KMS-11 (cell line): ENCODE measurements around the gene EPS8L3.
"Not testable (repeated sequence)": the region's sequence is repeated elsewhere in the genome, so short reads cannot be mapped to it uniquely, and the experiment has no call there.

Experiments
- H2AFZ ChIP-seq: fragments of 200-600 bp; sonication (generic); 2 replicates; pipeline ENCODE4 v1.6.1; 2016; ENCODE audit warnings: antibody characterized with exemption, mixed run types, low read depth
- H3K27ac ChIP-seq: fragments of 200-600 bp; sonication (generic); 2 replicates; pipeline ENCODE4 v1.6.1; 2016; ENCODE audit warnings: mild to moderate bottlenecking, mixed run types
- H3K27me3 ChIP-seq: fragments of 200-600 bp; sonication (generic); 2 replicates; pipeline ENCODE4 v1.6.1; 2017; ENCODE audit warnings: mild to moderate bottlenecking, low read depth, mixed run types, moderate library complexity; ENCODE audit not compliant: insufficient read depth
- H3K36me3 ChIP-seq: fragments of 200-600 bp; sonication (generic); 2 replicates; pipeline ENCODE4 v1.6.1; 2017; ENCODE audit warnings: mild to moderate bottlenecking, mixed run types; ENCODE audit not compliant: insufficient read depth
- H3K4me1 ChIP-seq: fragments of 200-600 bp; sonication (generic); 2 replicates; pipeline ENCODE4 v1.6.1; 2016; ENCODE audit warnings: mild to moderate bottlenecking, low read depth, mixed run types; ENCODE audit not compliant: poor library complexity, severe bottlenecking
- H3K4me2 ChIP-seq: fragments of 200-600 bp; sonication (generic); 2 replicates; pipeline ENCODE4 v1.7.0; 2016; ENCODE audit warnings: mild to moderate bottlenecking, mixed run types
- H3K4me3 ChIP-seq: fragments of 200-600 bp; sonication (generic); IDR thresholded peaks from 2 replicates; pipeline ENCODE4 v1.6.1; 2017; ENCODE audit warnings: low read depth, low read length, mixed read lengths; ENCODE audit not compliant: insufficient read depth
- H3K79me2 ChIP-seq: fragments of 200-600 bp; sonication (generic); 2 replicates; pipeline ENCODE4 v1.6.1; 2016; ENCODE audit warnings: low read depth, mixed run types; ENCODE audit not compliant: insufficient read depth
- H3K9ac ChIP-seq: fragments of 200-600 bp; sonication (generic); 2 replicates; pipeline ENCODE4 v1.6.1; 2016; ENCODE audit warnings: mild to moderate bottlenecking, mixed run types
- H4K20me1 ChIP-seq: fragments of 200-600 bp; sonication (generic); 2 replicates; pipeline ENCODE4 v1.6.1; 2016; ENCODE audit warnings: mild to moderate bottlenecking, mixed run types; ENCODE audit not compliant: insufficient read depth
- TF ChIP-seq, protein P1 (sequence below): fragments of 200-600 bp; sonication (generic); conservative IDR thresholded peaks from 2 replicates; pipeline ENCODE4 v1.6.1; 2017; ENCODE audit warnings: low read depth, mild to moderate bottlenecking, antibody characterized with exemption, low read length, moderate library complexity, mixed read lengths

Gene EPS8L3

GRCh38 chr1:109714661-109715372, 48.9 kb downstream of the EPS8L3 start:
- H2AFZ ChIP-seq, result no peak overlapping the region
- TF ChIP-seq, protein P1, sequence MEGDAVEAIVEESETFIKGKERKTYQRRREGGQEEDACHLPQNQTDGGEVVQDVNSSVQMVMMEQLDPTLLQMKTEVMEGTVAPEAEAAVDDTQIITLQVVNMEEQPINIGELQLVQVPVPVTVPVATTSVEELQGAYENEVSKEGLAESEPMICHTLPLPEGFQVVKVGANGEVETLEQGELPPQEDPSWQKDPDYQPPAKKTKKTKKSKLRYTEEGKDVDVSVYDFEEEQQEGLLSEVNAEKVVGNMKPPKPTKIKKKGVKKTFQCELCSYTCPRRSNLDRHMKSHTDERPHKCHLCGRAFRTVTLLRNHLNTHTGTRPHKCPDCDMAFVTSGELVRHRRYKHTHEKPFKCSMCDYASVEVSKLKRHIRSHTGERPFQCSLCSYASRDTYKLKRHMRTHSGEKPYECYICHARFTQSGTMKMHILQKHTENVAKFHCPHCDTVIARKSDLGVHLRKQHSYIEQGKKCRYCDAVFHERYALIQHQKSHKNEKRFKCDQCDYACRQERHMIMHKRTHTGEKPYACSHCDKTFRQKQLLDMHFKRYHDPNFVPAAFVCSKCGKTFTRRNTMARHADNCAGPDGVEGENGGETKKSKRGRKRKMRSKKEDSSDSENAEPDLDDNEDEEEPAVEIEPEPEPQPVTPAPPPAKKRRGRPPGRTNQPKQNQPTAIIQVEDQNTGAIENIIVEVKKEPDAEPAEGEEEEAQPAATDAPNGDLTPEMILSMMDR, result no peak
- H3K27ac ChIP-seq, result no peak overlapping the region
- no peak overlapping the region for H3K4me2 ChIP-seq
- H3K4me1 ChIP-seq, result peaks cover 13% of the 10 kb centered on the region
- H3K9ac ChIP-seq, result no peak overlapping the region
- no peaks in the 10 kb centered on the region for H3K36me3 ChIP-seq
- H3K4me3 ChIP-seq, result no peak overlapping the region
- no peaks in the 10 kb centered on the region for H3K27me3 ChIP-seq
- no peaks in the 10 kb centered on the region for H3K79me2 ChIP-seq
- H4K20me1 ChIP-seq, result no peaks in the 10 kb centered on the region

GRCh38 chr1:109713636-109714035, 50.1 kb downstream of the EPS8L3 start:
- Histone ChIP-seq H3K36me3 (no peaks in the 10 kb centered on the region), H3K79me2 (no peaks in the 10 kb centered on the region), H2AFZ (no peak overlapping the region), H3K27ac (no peak overlapping the region), H3K27me3 (no peaks in the 10 kb centered on the region), H3K4me1 (peaks cover 1% of the 10 kb centered on the region), H3K4me3 (no peak overlapping the region), H4K20me1 (no peaks in the 10 kb centered on the region), H3K4me2 (no peak overlapping the region), H3K9ac (no peak overlapping the region)
- TF ChIP-seq, protein P1, result no peak

GRCh38 chr1:109712321-109712864, 51.3 kb downstream of the EPS8L3 start:
- no peak overlapping the region for H3K9ac ChIP-seq
- no peak overlapping the region for H3K4me2 ChIP-seq
- H2AFZ ChIP-seq, result no peak overlapping the region
- TF ChIP-seq, protein P1, result no peak
- no peaks in the 10 kb centered on the region for H3K36me3 ChIP-seq
- no peak overlapping the region for H3K27ac ChIP-seq
- no peaks in the 10 kb centered on the region for H4K20me1 ChIP-seq
- no peaks in the 10 kb centered on the region for H3K79me2 ChIP-seq
- no peak overlapping the region for H3K4me3 ChIP-seq
- no peaks in the 10 kb centered on the region for H3K4me1 ChIP-seq
- no peaks in the 10 kb centered on the region for H3K27me3 ChIP-seq

DNA sequence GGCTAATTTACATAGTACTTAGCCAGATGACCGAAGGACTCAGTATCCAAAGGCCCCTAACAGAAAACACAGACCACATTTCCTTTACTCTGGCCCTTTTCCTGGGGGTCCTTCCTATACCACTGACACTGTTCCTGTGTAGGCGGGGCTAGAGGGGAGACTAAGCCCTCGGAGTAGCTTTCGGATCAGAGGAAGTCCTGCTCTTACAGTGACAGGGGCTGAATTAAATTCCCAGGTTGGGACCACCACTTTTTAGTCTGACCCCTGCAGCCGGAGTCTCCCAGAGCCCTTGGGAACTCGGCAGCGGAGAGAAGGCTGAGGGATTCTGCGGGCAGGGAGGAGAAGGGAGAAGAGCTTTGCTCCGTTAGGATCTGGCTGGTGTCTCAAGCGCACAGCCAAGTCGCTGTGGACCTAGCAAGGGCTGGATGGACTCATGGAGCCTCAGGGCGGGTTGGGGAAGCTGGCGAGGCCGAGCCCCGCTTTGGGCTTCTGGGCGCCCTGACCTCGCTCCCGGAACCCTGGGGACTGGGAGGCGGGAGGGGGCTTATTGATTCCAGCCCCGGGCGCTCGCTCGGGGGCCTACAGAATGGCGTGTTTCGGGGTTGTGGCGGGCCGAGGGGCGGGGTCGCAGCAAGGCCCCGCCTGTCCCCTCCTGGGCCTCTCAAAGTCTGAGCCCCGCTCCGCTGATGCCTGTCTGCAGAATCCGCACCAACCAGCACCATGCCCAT, 52.0 kb downstream of the EPS8L3 start, which contains the start of gene GSTM5:
TSS of gene GSTM5 (plus strand) at position 659 of the 728 bp plus-strand sequence. CDS start at position 721, 62 bp downstream.
- H3K4me3 ChIP-seq, result not testable (repeated sequence)

DNA sequence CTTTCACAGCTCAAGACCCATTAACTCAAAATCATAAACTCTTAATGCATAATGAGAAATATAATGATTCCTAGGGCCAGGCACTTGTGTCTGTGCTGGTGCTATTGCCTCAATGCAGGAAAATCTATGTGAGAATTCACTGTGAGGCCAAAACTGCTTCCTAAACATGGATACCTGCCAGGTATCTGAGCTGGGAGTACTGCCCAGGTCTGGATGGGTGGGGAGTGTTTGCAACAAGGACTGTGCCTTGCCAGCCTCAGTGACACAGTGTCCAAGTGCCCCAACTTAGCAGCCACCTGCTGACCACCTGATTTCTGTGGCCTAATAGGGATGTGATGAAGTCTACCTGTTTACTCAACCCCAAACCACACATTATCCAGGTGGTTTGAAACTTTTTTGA, 53.9 kb downstream of the EPS8L3 start:
- not testable (repeated sequence) for H2AFZ ChIP-seq, H3K4me3 ChIP-seq, H3K4me1 ChIP-seq, H3K27me3 ChIP-seq, H3K9ac ChIP-seq, H3K36me3 ChIP-seq, H4K20me1 ChIP-seq, H3K79me2 ChIP-seq, H3K27ac ChIP-seq, H3K4me2 ChIP-seq

More for the DNA sequence above, 52.0 kb downstream of the EPS8L3 start, which contains the start of gene GSTM5:
- not testable (repeated sequence) for H3K79me2 ChIP-seq, H3K36me3 ChIP-seq, H3K4me1 ChIP-seq, H3K27ac ChIP-seq, H3K27me3 ChIP-seq, H2AFZ ChIP-seq, H4K20me1 ChIP-seq, H3K9ac ChIP-seq, H3K4me2 ChIP-seq

DNA sequence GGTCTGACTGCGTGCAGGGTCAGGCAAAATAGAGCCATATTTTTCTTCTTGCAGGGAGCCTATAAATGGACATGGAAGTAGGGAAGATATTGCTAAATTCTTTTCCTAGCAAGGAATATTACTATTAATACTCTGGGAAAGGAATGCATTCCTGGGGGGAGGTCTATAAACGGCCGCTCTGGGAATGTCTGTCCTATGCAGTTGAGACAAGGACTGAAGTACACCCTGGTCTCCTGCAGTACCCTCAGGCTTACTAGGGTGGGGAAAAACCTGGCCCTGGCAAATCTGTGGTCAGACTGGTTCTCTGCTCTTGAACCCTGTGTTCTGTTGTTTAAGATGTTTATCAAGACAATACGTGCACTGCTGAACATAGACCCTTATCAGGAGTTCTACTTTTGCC, 54.8 kb downstream of the EPS8L3 start:
- H3K79me2 ChIP-seq, H3K27ac ChIP-seq, H3K4me3 ChIP-seq, H3K4me2 ChIP-seq, H3K9ac ChIP-seq, H2AFZ ChIP-seq, H3K4me1 ChIP-seq, H3K36me3 ChIP-seq, H3K27me3 ChIP-seq, H4K20me1 ChIP-seq: not testable (repeated sequence)
